ENCODE measurements around the gene NGEF. TPM values are rescaled to one million over a fixed set of nuclear protein-coding genes. Genes with fewer than 3 reads are reported as not detected.
A peak's percentile ranks its signal among the peaks of the same experiment; 100 is the strongest.

Gene NGEF
- polyA plus RNA-seq, 3 donors = not detected

DNA sequence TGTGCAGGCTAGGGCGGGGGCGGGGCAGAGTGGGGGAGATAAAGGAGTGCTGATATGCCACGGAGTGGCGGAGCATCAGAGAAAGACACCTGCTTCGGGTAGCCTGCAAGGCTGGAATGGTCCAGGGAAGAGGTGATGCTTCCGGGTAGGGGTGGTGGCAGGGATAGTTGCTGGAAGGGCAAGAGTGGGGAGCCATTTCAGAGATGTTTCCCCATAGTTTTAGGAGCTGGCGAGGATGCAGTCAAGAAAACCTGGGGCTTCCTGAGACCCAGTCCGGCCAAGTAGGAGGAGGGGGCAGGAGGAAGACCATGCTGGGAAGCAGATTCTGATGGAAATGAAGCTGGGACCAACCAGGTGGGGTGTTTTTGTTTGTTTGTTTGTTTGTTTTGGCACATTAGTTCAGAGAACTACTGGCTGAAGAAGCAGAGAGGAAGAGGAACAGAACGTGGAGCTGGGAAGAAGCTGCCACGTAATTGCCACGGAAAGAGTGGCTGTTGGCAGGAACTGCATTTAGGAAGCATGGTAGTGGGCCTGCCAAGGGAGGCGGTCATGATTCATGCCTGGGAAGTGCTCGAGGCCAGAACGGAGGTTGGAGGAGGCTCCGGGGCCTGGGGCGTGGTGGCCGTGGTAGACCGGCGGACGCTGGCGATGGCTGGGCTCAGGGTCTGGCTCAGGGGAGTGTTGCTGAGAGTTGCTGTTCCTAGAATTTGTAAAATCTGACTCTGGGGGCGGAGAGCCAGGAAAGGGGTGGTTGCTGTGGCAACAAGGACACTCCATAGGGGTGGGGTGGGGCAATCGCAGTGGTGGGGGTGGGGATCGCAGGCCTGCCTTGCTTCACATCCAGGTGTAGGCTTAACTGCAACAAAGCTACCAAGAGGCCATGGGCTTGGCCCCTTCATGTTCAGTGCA is 38.4 kb upstream of the NGEF start:
- no peaks in the 10 kb centered on the region for H3K9me3 ChIP-seq (replicated peaks in 1 of 2; ENCODE audit: control insufficient read depth in 1 of 2, insufficient read depth in 1 of 2, low read length in 2 of 2)
- Mint-ChIP-seq H3K36me3 (no peaks in the 10 kb centered on the region), H3K9me3 (no peaks in the 10 kb centered on the region), H3K27me3 (ENCODE audit: low read depth in 3 of 3) (peaks cover 8 to 12% (median 12%) of the 10 kb centered on the region in 3 donors), H3K27ac (peak overlapping the region in 3 of 7 donors; percentile 47 to 79 (median 61)), H3K4me1 (peaks cover 18% of the 10 kb centered on the region), H3K4me3 (peak overlapping the region; percentile 5 to 51)
- H3K4me3 ChIP-seq (replicated peaks in 1 of 3; ENCODE audit: low read depth in 2 of 3, low read length in 3 of 3) = no peak overlapping the region
- TF ChIP-seq, protein P1, sequence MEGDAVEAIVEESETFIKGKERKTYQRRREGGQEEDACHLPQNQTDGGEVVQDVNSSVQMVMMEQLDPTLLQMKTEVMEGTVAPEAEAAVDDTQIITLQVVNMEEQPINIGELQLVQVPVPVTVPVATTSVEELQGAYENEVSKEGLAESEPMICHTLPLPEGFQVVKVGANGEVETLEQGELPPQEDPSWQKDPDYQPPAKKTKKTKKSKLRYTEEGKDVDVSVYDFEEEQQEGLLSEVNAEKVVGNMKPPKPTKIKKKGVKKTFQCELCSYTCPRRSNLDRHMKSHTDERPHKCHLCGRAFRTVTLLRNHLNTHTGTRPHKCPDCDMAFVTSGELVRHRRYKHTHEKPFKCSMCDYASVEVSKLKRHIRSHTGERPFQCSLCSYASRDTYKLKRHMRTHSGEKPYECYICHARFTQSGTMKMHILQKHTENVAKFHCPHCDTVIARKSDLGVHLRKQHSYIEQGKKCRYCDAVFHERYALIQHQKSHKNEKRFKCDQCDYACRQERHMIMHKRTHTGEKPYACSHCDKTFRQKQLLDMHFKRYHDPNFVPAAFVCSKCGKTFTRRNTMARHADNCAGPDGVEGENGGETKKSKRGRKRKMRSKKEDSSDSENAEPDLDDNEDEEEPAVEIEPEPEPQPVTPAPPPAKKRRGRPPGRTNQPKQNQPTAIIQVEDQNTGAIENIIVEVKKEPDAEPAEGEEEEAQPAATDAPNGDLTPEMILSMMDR (IDR thresholded peaks at IDR 0.05) = no peak
- intact Hi-C loops (cut with micrococcal nuclease) = loop anchor here in 1 of 2 donors (10.0 kb wide), 1 partner anchor 197 kb away; no protein-coding TSS in a partner anchor
- peaks cover 7 to 13% of the 10 kb centered on the region in 2 donors for H3K4me1 ChIP-seq (ENCODE audit: control insufficient read depth in 1 of 2, insufficient read depth in 2 of 2, low read length in 2 of 2)
- 51% methylated on average over 22 of the region's 24 CpGs for WGBS (ENCODE audit: insufficient coverage)
- no peak overlapping the region for H3K9ac ChIP-seq (ENCODE audit: insufficient read depth, low read length, poor library complexity, severe bottlenecking)
- H2AFZ ChIP-seq (ENCODE audit: insufficient read depth, low read depth, low read length, poor library complexity, severe bottlenecking) = peak overlapping the region; percentile 41
- peaks cover 5% of the 10 kb centered on the region for H4K20me1 ChIP-seq (ENCODE audit: insufficient read depth, low read length)
- no peak overlapping the region for H3K4me2 ChIP-seq (replicated peaks; ENCODE audit: extremely low read depth, low read length, poor library complexity, severe bottlenecking)
- no peaks in the 10 kb centered on the region for H3K79me2 ChIP-seq (ENCODE audit: insufficient read depth, low read length)
- no peaks in the 10 kb centered on the region for H3K36me3 ChIP-seq (replicated peaks in 1 of 2; ENCODE audit: control insufficient read depth in 1 of 2, insufficient read depth in 2 of 2, low read length in 2 of 2)
- peak; percentile 45 to 70 (median 65) for DNase-seq
- H3K27ac ChIP-seq (ENCODE audit: low read depth in 1 of 2, low read length in 2 of 2) = no peak overlapping the region
- H3K27me3 ChIP-seq (ENCODE audit: control insufficient read depth in 2 of 2, insufficient read depth in 2 of 2, low read length in 2 of 2) = no peaks in the 10 kb centered on the region

DNA sequence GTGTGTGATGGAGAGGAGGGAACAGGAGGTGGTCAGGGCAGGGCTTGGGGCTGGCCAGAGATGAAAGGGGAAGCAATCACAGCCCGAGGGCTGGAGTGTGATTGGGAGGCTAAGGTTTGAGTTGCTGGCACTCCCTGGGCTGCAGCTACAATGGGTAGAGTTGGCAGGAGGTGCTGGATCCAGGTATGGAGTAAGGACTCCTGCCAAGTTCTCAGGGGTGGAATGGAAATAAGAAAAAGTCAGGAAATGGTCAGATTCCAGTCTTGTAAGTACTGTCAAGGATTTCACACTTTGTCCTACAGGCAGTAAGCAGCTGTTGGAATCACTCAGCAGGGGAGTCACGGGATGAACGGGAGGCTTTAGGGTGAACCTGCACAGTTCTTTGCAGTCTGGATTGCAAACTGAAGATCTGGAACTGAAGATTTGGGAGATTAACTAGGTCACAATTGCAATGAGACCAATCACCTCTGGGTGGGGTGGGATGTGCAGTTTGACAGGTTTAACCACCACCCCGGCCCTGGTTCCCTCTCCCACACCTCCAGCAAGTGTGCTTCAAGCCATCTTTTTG is 36.2 kb upstream of the NGEF start:
- H3K4me1 Mint-ChIP-seq = peaks cover 18% of the 10 kb centered on the region
- peaks cover 2% of the 10 kb centered on the region for H4K20me1 ChIP-seq (ENCODE audit: insufficient read depth, low read length)
- no peaks in the 10 kb centered on the region for H3K9me3 Mint-ChIP-seq
- H3K36me3 Mint-ChIP-seq = no peaks in the 10 kb centered on the region
- peaks cover 7 to 13% of the 10 kb centered on the region in 2 donors for H3K4me1 ChIP-seq (ENCODE audit: control insufficient read depth in 1 of 2, insufficient read depth in 2 of 2, low read length in 2 of 2)
- TF ChIP-seq, protein P1 (IDR thresholded peaks at IDR 0.05) = no peak
- no peak overlapping the region for H2AFZ ChIP-seq (ENCODE audit: insufficient read depth, low read depth, low read length, poor library complexity, severe bottlenecking)
- peaks cover 5 to 10% (median 9%) of the 10 kb centered on the region in 3 donors for H3K27me3 Mint-ChIP-seq (ENCODE audit: low read depth in 3 of 3)
- H3K27me3 ChIP-seq (ENCODE audit: control insufficient read depth in 2 of 2, insufficient read depth in 2 of 2, low read length in 2 of 2) = no peaks in the 10 kb centered on the region
- H3K4me3 ChIP-seq (replicated peaks in 1 of 3; ENCODE audit: low read depth in 2 of 3, low read length in 3 of 3) = no peak overlapping the region
- H3K4me3 Mint-ChIP-seq = peak overlapping the region in 1 of 2 donors; percentile 3
- H3K27ac ChIP-seq (ENCODE audit: low read depth in 1 of 2, low read length in 2 of 2) = no peak overlapping the region
- 20% methylated on average over 1 of the region's 4 CpGs for WGBS (ENCODE audit: insufficient coverage)
- intact Hi-C loops (cut with micrococcal nuclease) = no loop called here
- H3K36me3 ChIP-seq (replicated peaks in 1 of 2; ENCODE audit: control insufficient read depth in 1 of 2, insufficient read depth in 2 of 2, low read length in 2 of 2) = no peaks in the 10 kb centered on the region
- peak overlapping the region in 1 of 7 donors; percentile 75 for H3K27ac Mint-ChIP-seq
- H3K9ac ChIP-seq (ENCODE audit: insufficient read depth, low read length, poor library complexity, severe bottlenecking) = no peak overlapping the region
- no peak overlapping the region for H3K4me2 ChIP-seq (replicated peaks; ENCODE audit: extremely low read depth, low read length, poor library complexity, severe bottlenecking)
- DNase-seq = no peak
- H3K79me2 ChIP-seq (ENCODE audit: insufficient read depth, low read length) = no peaks in the 10 kb centered on the region
- H3K9me3 ChIP-seq (replicated peaks in 1 of 2; ENCODE audit: control insufficient read depth in 1 of 2, insufficient read depth in 1 of 2, low read length in 2 of 2) = no peaks in the 10 kb centered on the region

Measured in CD14-positive monocyte (primary cell).